Gastrocnemius medialis (tissue), 4 donors: Measurements from ENCODE around the gene MYO3B. TPM values are rescaled to one million over a fixed set of nuclear protein-coding genes. Genes with fewer than 3 reads are reported as not detected.
A peak's percentile ranks its signal among the peaks of the same experiment; 100 is the strongest.

ENCODE experiments used
- ATAC-seq, 2 donors: fragments of 150-250 bp; one replicate each; pipeline ENCODE4 v1.9.1; 2016
- DNase-seq, 2 donors: peaks; one replicate each; pipeline ENCODE4 v3.0.0-alpha.2; 2019
- H3K27ac ChIP-seq, 4 donors: fragments of 200-600 bp; sonication (generic); 1 replicate in 1 of 4; 2 replicates in 3 of 4; pipeline ENCODE4 v1.5.1; 2016 to 2018; ENCODE audit warnings: mild to moderate bottlenecking in 2 of 4, moderate library complexity in 1 of 4
- H3K27me3 ChIP-seq, 3 donors: fragments of 200-600 bp; sonication (generic) in 2 of 3; 1 replicate in 1 of 3; 2 replicates in 2 of 3; pipeline versions ENCODE4 v1.5.1 to v1.6.0; 2016 to 2019; ENCODE audit warnings: mild to moderate bottlenecking in 1 of 3, moderate library complexity in 1 of 3
- H3K36me3 ChIP-seq, 2 donors: fragments of 200-600 bp; sonication (generic) in 1 of 2; one replicate each; pipeline ENCODE4 v1.5.1; 2017 to 2018
- H3K4me1 ChIP-seq, 2 donors: fragments of 200-600 bp; sonication (generic) in 1 of 2; one replicate each; pipeline ENCODE4 v1.5.1; 2016 to 2017; ENCODE audit warnings: mild to moderate bottlenecking in 2 of 2
- H3K4me3 ChIP-seq, 4 donors: fragments of 200-600 bp; sonication (generic) in 3 of 4; 1 replicate in 1 of 4; 2 replicates in 3 of 4; pipeline ENCODE4 v1.5.1; 2016 to 2019; ENCODE audit warnings: mild to moderate bottlenecking in 2 of 4
- H3K9me3 ChIP-seq, 3 donors: fragments of 200-600 bp; sonication (generic) in 2 of 3; 1 replicate in 1 of 3; 2 replicates in 2 of 3; pipeline ENCODE4 v1.5.1; 2016 to 2019
- CTCF ChIP-seq, 5 experiments: fragments of 450-650 bp in 3 of 5; fragments of 200-600 bp in 2 of 5; sonication (generic) in 2 of 5; IDR thresholded peaks in 4 of 5; conservative IDR thresholded peaks in 1 of 5; 1 replicate in 4 of 5; 2 replicates in 1 of 5; pipeline ENCODE4 v1.5.1; 2016 to 2019; ENCODE audit warnings: antibody characterized with exemption in 5 of 5, mild to moderate bottlenecking in 3 of 5, moderate library complexity in 3 of 5
- POLR2A ChIP-seq, 2 donors: fragments of 450-650 bp; IDR thresholded peaks; one replicate each; pipeline ENCODE4 v1.6.1; 2017; ENCODE audit warnings: antibody characterized with exemption in 2 of 2, mild to moderate bottlenecking in 2 of 2, moderate library complexity in 2 of 2
- in situ Hi-C, 4 donors: fragments of 200-750 bp; cut with MboI; loops; one replicate each; pipeline versions ENCODE4 v1.15.0 to v1.8.0; 2017; ENCODE audit warnings: low sequenced_read_pairs in 4 of 4
- intact Hi-C: fragments of 100-400 bp; cut with DNase I; formaldehyde crosslinking; loops from one replicate; pipeline ENCODE4 v1.15.1; 2023; ENCODE audit warnings: low total_unique reads
- total RNA-seq, 4 donors: library from RNA; depleted of rRNA; stranded (reverse); fragments of >200 nt; gene quantifications; one replicate each; pipeline versions ENCODE4 v1.1.0 to v1.2.3, GENCODE V29; 2016

MYO3B gene
- total RNA-seq, 4 donors from 2014 or later = 0.07 to 0.27 TPM; not detected in 2

- Histone ChIP-seq H3K27me3 (no peaks in the 10 kb centered on the region), H3K4me3 (peak overlapping the region in 1 of 4 donors; percentile 16), H3K4me1 (no peaks in the 10 kb centered on the region), H3K27ac (no peak overlapping the region), H3K9me3 (no peaks in the 10 kb centered on the region), H3K36me3 (no peaks in the 10 kb centered on the region)
- no peak for DNase-seq
- ATAC-seq = no peak
- TF ChIP-seq CTCF (IDR thresholded peaks at IDR 0.05 in 4 of 5, conservative IDR thresholded peaks at IDR 0.05 in 1 of 5) (no peak), POLR2A (IDR thresholded peaks at IDR 0.05) (no peak)
- in situ Hi-C loops = no loop called here
- intact Hi-C loops = no loop called here
Measured at GRCh38 chr2:170155022-170155722, 22.8 kb upstream of the MYO3B start.

GRCh38 chr2:170155723-170156253 is 22.2 kb upstream of the MYO3B start:
- H3K27ac ChIP-seq = no peak overlapping the region
- ATAC-seq (no peak), DNase-seq (no peak)
- H3K4me3 ChIP-seq = no peak overlapping the region
- no peaks in the 10 kb centered on the region for H3K36me3 ChIP-seq
- no peaks in the 10 kb centered on the region for H3K4me1 ChIP-seq
- no peaks in the 10 kb centered on the region for H3K27me3 ChIP-seq
- intact Hi-C loops (no loop called here), in situ Hi-C loops (no loop called here)
- no peaks in the 10 kb centered on the region for H3K9me3 ChIP-seq
- TF ChIP-seq CTCF (IDR thresholded peaks at IDR 0.05 in 4 of 5, conservative IDR thresholded peaks at IDR 0.05 in 1 of 5) (no peak), POLR2A (IDR thresholded peaks at IDR 0.05) (no peak)

GRCh38 chr2:170156592-170156991 is 21.4 kb upstream of the MYO3B start:
- DNase-seq (no peak), ATAC-seq (no peak)
- intact Hi-C loops (no loop called here), in situ Hi-C loops (no loop called here)
- Histone ChIP-seq H3K4me3 (no peak overlapping the region), H3K27me3 (no peaks in the 10 kb centered on the region), H3K36me3 (no peaks in the 10 kb centered on the region), H3K9me3 (no peaks in the 10 kb centered on the region), H3K27ac (no peak overlapping the region), H3K4me1 (no peaks in the 10 kb centered on the region)
- no peak for TF ChIP-seq CTCF (IDR thresholded peaks at IDR 0.05 in 4 of 5, conservative IDR thresholded peaks at IDR 0.05 in 1 of 5)
- TF ChIP-seq POLR2A (IDR thresholded peaks at IDR 0.05) = no peak

GRCh38 chr2:170157025-170157684 is 20.8 kb upstream of the MYO3B start:
- no peak for TF ChIP-seq POLR2A (IDR thresholded peaks at IDR 0.05)
- TF ChIP-seq CTCF (IDR thresholded peaks at IDR 0.05 in 4 of 5, conservative IDR thresholded peaks at IDR 0.05 in 1 of 5) = no peak
- ATAC-seq (no peak), DNase-seq (no peak)
- Histone ChIP-seq H3K27ac (no peak overlapping the region), H3K36me3 (no peaks in the 10 kb centered on the region), H3K9me3 (no peaks in the 10 kb centered on the region), H3K4me1 (no peaks in the 10 kb centered on the region), H3K27me3 (no peaks in the 10 kb centered on the region), H3K4me3 (no peak overlapping the region)
- intact Hi-C loops = no loop called here
- in situ Hi-C loops = no loop called here
